HepG2 (cell line): ENCODE measurements around the gene CHKA. TPM values are rescaled to one million over a fixed set of nuclear protein-coding genes. Genes with fewer than 3 reads are reported as not detected.

Experiments used
- CC2D1A ChIP-seq: sonication (generic); formaldehyde crosslinking; IDR thresholded peaks from 2 replicates; pipeline ENCODE4 v1.8.1; 2023; ENCODE audit warnings: mild to moderate bottlenecking, missing genetic modification reagents
- CREM ChIP-seq, 2 experiments: sonication (generic) in 1 of 2; formaldehyde crosslinking in 1 of 2; IDR thresholded peaks; 2 replicates each; pipeline versions ENCODE4 v1.4.0 to v1.6.1; 2016 to 2020; ENCODE audit warnings: antibody characterized with exemption in 1 of 2, mild to moderate bottlenecking in 1 of 2, missing genetic modification reagents in 1 of 2
- ESRRA ChIP-seq: sonication (generic); formaldehyde crosslinking; IDR thresholded peaks from 2 replicates; pipeline ENCODE4 v1.5.1; 2020; ENCODE audit warnings: mild to moderate bottlenecking, low read depth, missing genetic modification reagents
- FOXK2 ChIP-seq: fragments of 450-650 bp; IDR thresholded peaks from 2 replicates; pipeline ENCODE4 v1.6.1; 2016
- HNRNPUL1 ChIP-seq: fragments of 200-400 bp; formaldehyde crosslinking; IDR thresholded peaks from 2 replicates; pipeline ENCODE4 v1.6.1; 2017; ENCODE audit warnings: low read depth, mild to moderate bottlenecking, low read length, moderate library complexity
- IKZF4 ChIP-seq: sonication (generic); formaldehyde crosslinking; IDR thresholded peaks from 2 replicates; pipeline ENCODE4 v1.5.1; 2020; ENCODE audit warnings: borderline replicate concordance, mild to moderate bottlenecking, low read depth, missing genetic modification reagents; ENCODE audit errors: not compliant biosample characterization
- MAFG ChIP-seq: sonication (generic); formaldehyde crosslinking; IDR thresholded peaks from 2 replicates; pipeline ENCODE4 v1.5.1; 2020; ENCODE audit warnings: mild to moderate bottlenecking, missing genetic modification reagents
- POLR2A ChIP-seq, 2 experiments: IDR thresholded peaks; 2 replicates each; pipeline ENCODE4 v1.6.1; 2011; ENCODE audit warnings: low read depth in 2 of 2, low read length in 2 of 2, mild to moderate bottlenecking in 1 of 2, moderate library complexity in 1 of 2; ENCODE audit not compliant: insufficient read depth in 1 of 2
- RFX1 ChIP-seq: fragments of 450-650 bp; IDR thresholded peaks from 2 replicates; pipeline ENCODE4 v1.6.1; 2017
- SRSF9 ChIP-seq: fragments of 200-400 bp; formaldehyde crosslinking; IDR thresholded peaks from 2 replicates; pipeline ENCODE4 v1.6.1; 2018; ENCODE audit warnings: borderline replicate concordance, mild to moderate bottlenecking, low read depth, low read length; ENCODE audit not compliant: insufficient read depth, poor library complexity, severe bottlenecking
- TOPORS ChIP-seq: sonication (generic); formaldehyde crosslinking; IDR thresholded peaks from 2 replicates; pipeline ENCODE4 v1.8.0; 2023; ENCODE audit warnings: mild to moderate bottlenecking, missing genetic modification reagents
- XBP1 ChIP-seq: sonication (generic); formaldehyde crosslinking; IDR thresholded peaks from 2 replicates; pipeline ENCODE4 v1.5.0; 2020; ENCODE audit warnings: missing genetic modification reagents
- XRCC5 ChIP-seq: fragments of 200-400 bp; formaldehyde crosslinking; optimal IDR thresholded peaks from 2 replicates; pipeline ENCODE3; 2017; ENCODE audit warnings: mild to moderate bottlenecking, low read length
- ZBED4 ChIP-seq: sonication (generic); formaldehyde crosslinking; IDR thresholded peaks from 2 replicates; pipeline ENCODE4 v1.4.0; 2020; ENCODE audit warnings: missing genetic modification reagents, borderline replicate concordance
- ZFP62 ChIP-seq: sonication (generic); formaldehyde crosslinking; IDR thresholded peaks from 2 replicates; pipeline ENCODE4 v1.4.0; 2020; ENCODE audit warnings: missing genetic modification reagents
- ZFP91 ChIP-seq: sonication (generic); formaldehyde crosslinking; IDR thresholded peaks from 2 replicates; pipeline ENCODE4 v1.9.0; 2022; ENCODE audit warnings: missing genetic modification reagents, mild to moderate bottlenecking, borderline replicate concordance
- ZNF343 ChIP-seq: sonication (generic); formaldehyde crosslinking; IDR thresholded peaks from 2 replicates; pipeline ENCODE4 v1.4.0; 2020; ENCODE audit warnings: mild to moderate bottlenecking, missing genetic modification reagents
- ZNF562 ChIP-seq: sonication (generic); formaldehyde crosslinking; IDR thresholded peaks from 2 replicates; pipeline ENCODE4 v1.8.0; 2022; ENCODE audit warnings: missing genetic modification reagents, borderline replicate concordance
- ZNF615 ChIP-seq: sonication (generic); formaldehyde crosslinking; IDR thresholded peaks from 2 replicates; pipeline ENCODE4 v1.5.0; 2020; ENCODE audit warnings: mild to moderate bottlenecking, missing genetic modification reagents, borderline replicate concordance
- ZNF7 ChIP-seq: IDR thresholded peaks from 2 replicates; pipeline ENCODE4 v1.6.1; 2016; ENCODE audit warnings: missing biosample characterization, missing genetic modification reagents
- ZNF768 ChIP-seq: sonication (generic); formaldehyde crosslinking; IDR thresholded peaks from 2 replicates; pipeline ENCODE4 v1.4.0; 2020; ENCODE audit warnings: missing genetic modification reagents
- ZNF776 ChIP-seq: sonication (generic); formaldehyde crosslinking; IDR thresholded peaks from 2 replicates; pipeline ENCODE4 v1.4.0; 2020; ENCODE audit warnings: mild to moderate bottlenecking, missing genetic modification reagents
- ZNF788 ChIP-seq: sonication (generic); formaldehyde crosslinking; IDR thresholded peaks from 2 replicates; pipeline ENCODE4 v1.5.0; 2020; ENCODE audit warnings: mild to moderate bottlenecking, missing genetic modification reagents, borderline replicate concordance
- ZNF839 ChIP-seq: sonication (generic); formaldehyde crosslinking; IDR thresholded peaks from 2 replicates; pipeline ENCODE4 v1.4.0; 2020; ENCODE audit warnings: missing genetic modification reagents, mild to moderate bottlenecking, borderline replicate concordance
- ZNF878 ChIP-seq: sonication (generic); formaldehyde crosslinking; IDR thresholded peaks from 2 replicates; pipeline ENCODE4 v1.8.1; 2023; ENCODE audit warnings: mild to moderate bottlenecking, missing genetic modification reagents, moderate library complexity
- ZNF891 ChIP-seq: sonication (generic); formaldehyde crosslinking; IDR thresholded peaks from 2 replicates; pipeline ENCODE4 v1.5.0; 2020; ENCODE audit warnings: mild to moderate bottlenecking, missing genetic modification reagents
- polyA plus RNA-seq, 8 experiments: library from polyadenylated mRNA; depleted of rRNA in 3 of 8; stranded (reverse) in 7 of 8; unstranded in 1 of 8; fragments of >200 nt; fragmentation: Illumina TruSeq in 4 of 8; extraction: Trizol in 4 of 8; gene quantifications; 2 replicates each; pipeline versions ENCODE4 v1.2.1 to v1.2.3, GENCODE V29; 2011 to 2016; ENCODE audit warnings: low read depth in 4 of 8, missing spikeins in 1 of 8, mixed read lengths in 1 of 8; ENCODE audit not compliant: insufficient read depth in 1 of 8
- total RNA-seq, 5 experiments: library from RNA; depleted of rRNA; stranded (reverse); fragments of >200 nt; fragmentation: Illumina TruSeq; extraction: Trizol; gene quantifications; 2 replicates each; pipeline ENCODE4 v1.2.3, GENCODE V29; 2016; ENCODE audit warnings: low read depth in 1 of 5

The CHKA gene
- total and polyA plus RNA-seq, 2 of the 13 experiments (the other 11 are each of a cell fraction or from before 2014, with no cell fraction given) = 71.6 to 92.7 TPM

GRCh38 chr11:68016904-68017817 lies 104.0 kb downstream of the CHKA start (continued):
- TF ChIP-seq ZBED4 (CRISPR knock-in tag) (no peak; the same call in 1 of the 2 replicates), ZNF878 (CRISPR knock-in tag) (no peak), XBP1 (CRISPR knock-in tag) (no peak), MAFG (no peak), ZFP62 (CRISPR knock-in tag) (no peak), ZNF839 (CRISPR knock-in tag) (no peak; the same call in 1 of the 2 replicates), ZNF776 (peak; percentile 68; the same call in 1 of the 2 replicates), SRSF9 (no peak), HNRNPUL1 (no peak), TOPORS (no peak), ZNF562 (CRISPR knock-in tag) (no peak), POLR2A (IDR thresholded peaks at IDR 0.05; ENCODE audit: insufficient read depth in 1 of 2, low read depth in 2 of 2, low read length in 2 of 2) (no peak; a peak in 2 of 4 replicates), CC2D1A (no peak), ZNF7 (no peak), RFX1 (no peak), ESRRA (CRISPR knock-in tag) (peak; percentile 40; the same call in 1 of the 2 replicates), ZNF615 (CRISPR knock-in tag) (no peak), FOXK2 (peak; percentile 29; the same call in 1 of the 2 replicates), ZNF343 (CRISPR knock-in tag) (peak; percentile 75; the same call in 1 of the 2 replicates), IKZF4 (CRISPR knock-in tag) (no peak), ZNF788 (CRISPR knock-in tag) (peak; percentile 90), XRCC5 (peak; percentile 84), ZFP91 (peak; percentile 85), ZNF768 (CRISPR knock-in tag) (peak; percentile 96), ZNF891 (peak; percentile 78; the same call in 1 of the 2 replicates), CREM (IDR thresholded peaks at IDR 0.05) (peak; percentile 36; the same call in 1 of the 2 replicates), CREM (CRISPR knock-in tag; IDR thresholded peaks at IDR 0.05) (no peak)
